ENCODE measurements around the gene OLIG2. TPM values are rescaled to one million over a fixed set of nuclear protein-coding genes. Genes with fewer than 3 reads are reported as not detected.

OLIG2 gene
- total RNA-seq, 2 experiments from 2014 or later = not detected

- Histone ChIP-seq H3K36me3 (ENCODE audit: insufficient read depth, low read length) (no peaks in the 10 kb centered on the region), H3K27me3 (ENCODE audit: control insufficient read depth in 1 of 2, insufficient read depth in 2 of 2, low read length in 2 of 2) (no peaks in the 10 kb centered on the region), H3K27ac (ENCODE audit: low read depth in 1 of 2, low read length in 2 of 2) (no peak overlapping the region), H3K9me3 (ENCODE audit: control insufficient read depth in 1 of 2, insufficient read depth in 1 of 2, low read length in 2 of 2) (no peaks in the 10 kb centered on the region), H3K4me1 (ENCODE audit: insufficient read depth, low read length) (peaks cover 3% of the 10 kb centered on the region), H3K4me3 (ENCODE audit: low read length) (no peak overlapping the region)
- intact Hi-C loops (cut with DNase I, micrococcal nuclease) = no loop called here
- H3K27me3 Mint-ChIP-seq = peaks cover 7% of the 10 kb centered on the region
- no peak overlapping the region for H3K27ac Mint-ChIP-seq
- no peaks in the 10 kb centered on the region for H3K36me3 Mint-ChIP-seq (ENCODE audit: low read depth)
- no peak overlapping the region for H3K4me3 Mint-ChIP-seq
- no peak for DNase-seq
- CTCF ChIA-PET = no interaction called here
- ATAC-seq (ENCODE audit: poor library complexity) = no peak
- H3K4me1 Mint-ChIP-seq (ENCODE audit: low read depth) = no peaks in the 10 kb centered on the region
- no peak for TF ChIP-seq CTCF (IDR thresholded peaks at IDR 0.05)
- no peaks in the 10 kb centered on the region for H3K9me3 Mint-ChIP-seq
- POLR2A ChIA-PET = no interaction called here
These were observed 28.2 kb downstream of the OLIG2 start for GRCh38 chr21:33053951-33054350.

GRCh38 chr21:33055991-33056390 is 30.3 kb downstream of the OLIG2 start:
- H3K9me3 ChIP-seq (ENCODE audit: control insufficient read depth in 1 of 2, insufficient read depth in 1 of 2, low read length in 2 of 2) = no peaks in the 10 kb centered on the region
- ChIA-PET POLR2A (no interaction called here), CTCF (no interaction called here)
- H3K27me3 ChIP-seq (ENCODE audit: control insufficient read depth in 1 of 2, insufficient read depth in 2 of 2, low read length in 2 of 2) = no peaks in the 10 kb centered on the region
- no peak for TF ChIP-seq CTCF (IDR thresholded peaks at IDR 0.05)
- H3K4me1 ChIP-seq (ENCODE audit: insufficient read depth, low read length) = peaks cover 3% of the 10 kb centered on the region
- Mint-ChIP-seq H3K9me3 (no peaks in the 10 kb centered on the region), H3K27me3 (peaks cover 11% of the 10 kb centered on the region), H3K36me3 (ENCODE audit: low read depth) (no peaks in the 10 kb centered on the region), H3K4me3 (no peak overlapping the region), H3K27ac (no peak overlapping the region), H3K4me1 (ENCODE audit: low read depth) (no peaks in the 10 kb centered on the region)
- DNase-seq (peak in 1 of 14 experiments; percentile 13), ATAC-seq (ENCODE audit: poor library complexity) (no peak)
- no peaks in the 10 kb centered on the region for H3K36me3 ChIP-seq (ENCODE audit: insufficient read depth, low read length)
- H3K4me3 ChIP-seq (ENCODE audit: low read length) = no peak overlapping the region
- no peak overlapping the region for H3K27ac ChIP-seq (ENCODE audit: low read depth in 1 of 2, low read length in 2 of 2)
- intact Hi-C loops (cut with DNase I, micrococcal nuclease) = no loop called here

- no peaks in the 10 kb centered on the region for H3K36me3 Mint-ChIP-seq (ENCODE audit: low read depth)
- CTCF ChIA-PET = interaction anchor here (0.6 kb wide), 1 partner anchor 45 kb away, joined by 3 read pairs; no protein-coding TSS in a partner anchor
- peaks cover 24% of the 10 kb centered on the region for H3K27me3 Mint-ChIP-seq
- H3K4me1 Mint-ChIP-seq (ENCODE audit: low read depth) = no peaks in the 10 kb centered on the region
- no peak overlapping the region for H3K27ac Mint-ChIP-seq
- H3K4me1 ChIP-seq (ENCODE audit: insufficient read depth, low read length) = peaks cover 3% of the 10 kb centered on the region
- no peaks in the 10 kb centered on the region for H3K9me3 ChIP-seq (ENCODE audit: control insufficient read depth in 1 of 2, insufficient read depth in 1 of 2, low read length in 2 of 2)
- TF ChIP-seq CTCF (IDR thresholded peaks at IDR 0.05) = no peak
- H3K9me3 Mint-ChIP-seq = no peaks in the 10 kb centered on the region
- H3K4me3 ChIP-seq (ENCODE audit: low read length) = no peak overlapping the region
- no peak overlapping the region for H3K27ac ChIP-seq (ENCODE audit: low read depth in 1 of 2, low read length in 2 of 2)
- no peaks in the 10 kb centered on the region for H3K27me3 ChIP-seq (ENCODE audit: control insufficient read depth in 1 of 2, insufficient read depth in 2 of 2, low read length in 2 of 2)
- no peak overlapping the region for H3K4me3 Mint-ChIP-seq
- ATAC-seq (ENCODE audit: poor library complexity) (no peak), DNase-seq (no peak)
- no peaks in the 10 kb centered on the region for H3K36me3 ChIP-seq (ENCODE audit: insufficient read depth, low read length)
- intact Hi-C loops (cut with DNase I, micrococcal nuclease) = no loop called here
- POLR2A ChIA-PET = no interaction called here
These were observed 31.7 kb downstream of the OLIG2 start for GRCh38 chr21:33057385-33057940.

Measured in CD4-positive, alpha-beta T cell (primary cell).